ENCODE data around the gene GRB7. TPM values are rescaled to one million over a fixed set of nuclear protein-coding genes. Genes with fewer than 3 reads are reported as not detected.
"Not testable (repeated sequence)": the region's sequence is repeated elsewhere in the genome, so short reads cannot be mapped to it uniquely, and the experiment has no call there.

GRB7 gene
- total RNA-seq, 4 donors from 2014 or later: 14.0 to 64.0 (median 26.3) TPM

GRCh38 chr17:39761861-39762496, 24.2 kb downstream of the GRB7 start:
- TF ChIP-seq CTCF (IDR thresholded peaks at IDR 0.05): no peak
- no peak for TF ChIP-seq POLR2A (IDR thresholded peaks at IDR 0.05)
- Histone ChIP-seq H3K27ac (no peak overlapping the region), H3K9me3 (no peaks in the 10 kb centered on the region), H3K4me3 (no peak overlapping the region), H3K4me1 (peaks cover 0 to 20% (median 7%) of the 10 kb centered on the region in 4 donors), H3K36me3 (no peaks in the 10 kb centered on the region), H3K27me3 (no peaks in the 10 kb centered on the region)
- no peak for DNase-seq

GRCh38 chr17:39763051-39763820, 25.5 kb downstream of the GRB7 start:
- TF ChIP-seq CTCF (IDR thresholded peaks at IDR 0.05) (no peak), POLR2A (IDR thresholded peaks at IDR 0.05) (no peak)
- H3K4me3 ChIP-seq: no peak overlapping the region
- H3K36me3 ChIP-seq: no peaks in the 10 kb centered on the region
- no peak overlapping the region for H3K27ac ChIP-seq
- no peaks in the 10 kb centered on the region for H3K27me3 ChIP-seq
- no peaks in the 10 kb centered on the region for H3K9me3 ChIP-seq
- DNase-seq: no peak
- H3K4me1 ChIP-seq: peaks cover 0 to 14% (median 4%) of the 10 kb centered on the region in 4 donors

- not testable (repeated sequence) for H3K27ac ChIP-seq, H3K36me3 ChIP-seq, H3K27me3 ChIP-seq, H3K9me3 ChIP-seq, DNase-seq, H3K4me3 ChIP-seq
- peaks cover 0 to 12% (median 2%) of the 10 kb centered on the region in 4 donors for H3K4me1 ChIP-seq
These were observed 26.4 kb downstream of the GRB7 start for GRCh38 chr17:39764171-39764570.

GRCh38 chr17:39765175-39765574, 27.4 kb downstream of the GRB7 start:
- Histone ChIP-seq H3K27me3 (no peaks in the 10 kb centered on the region), H3K27ac (no peak overlapping the region), H3K9me3 (no peaks in the 10 kb centered on the region), H3K36me3 (no peaks in the 10 kb centered on the region), H3K4me1 (peaks cover 0 to 10% (median 5%) of the 10 kb centered on the region in 4 donors), H3K4me3 (no peak overlapping the region)
- DNase-seq: no peak
- TF ChIP-seq CTCF (IDR thresholded peaks at IDR 0.05) (no peak), POLR2A (IDR thresholded peaks at IDR 0.05) (no peak)

GRCh38 chr17:39765766-39766165, 28.0 kb downstream of the GRB7 start:
- Histone ChIP-seq H3K9me3 (no peaks in the 10 kb centered on the region), H3K4me1 (peaks cover 0 to 10% (median 5%) of the 10 kb centered on the region in 4 donors), H3K27ac (no peak overlapping the region), H3K4me3 (no peak overlapping the region), H3K36me3 (no peaks in the 10 kb centered on the region), H3K27me3 (no peaks in the 10 kb centered on the region)
- DNase-seq: peak in 1 of 3 donors; percentile 16
- TF ChIP-seq POLR2A (IDR thresholded peaks at IDR 0.05): no peak
- TF ChIP-seq CTCF (IDR thresholded peaks at IDR 0.05): no peak

GRCh38 chr17:39767147-39767546, 29.4 kb downstream of the GRB7 start:
- no peaks in the 10 kb centered on the region for H3K9me3 ChIP-seq
- H3K27ac ChIP-seq: peak overlapping the region in 3 of 4 donors; percentile 15 to 81 (median 25)
- no peaks in the 10 kb centered on the region for H3K36me3 ChIP-seq
- no peaks in the 10 kb centered on the region for H3K27me3 ChIP-seq
- H3K4me3 ChIP-seq: no peak overlapping the region
- no peak for TF ChIP-seq POLR2A (IDR thresholded peaks at IDR 0.05)
- TF ChIP-seq CTCF (IDR thresholded peaks at IDR 0.05): no peak
- peak in 1 of 3 donors; percentile 21 for DNase-seq
- peaks cover 0 to 12% (median 5%) of the 10 kb centered on the region in 4 donors for H3K4me1 ChIP-seq

Data from Peyer's patch (tissue), 4 donors.